Measurements from ENCODE around the gene REG1B.

DNA sequence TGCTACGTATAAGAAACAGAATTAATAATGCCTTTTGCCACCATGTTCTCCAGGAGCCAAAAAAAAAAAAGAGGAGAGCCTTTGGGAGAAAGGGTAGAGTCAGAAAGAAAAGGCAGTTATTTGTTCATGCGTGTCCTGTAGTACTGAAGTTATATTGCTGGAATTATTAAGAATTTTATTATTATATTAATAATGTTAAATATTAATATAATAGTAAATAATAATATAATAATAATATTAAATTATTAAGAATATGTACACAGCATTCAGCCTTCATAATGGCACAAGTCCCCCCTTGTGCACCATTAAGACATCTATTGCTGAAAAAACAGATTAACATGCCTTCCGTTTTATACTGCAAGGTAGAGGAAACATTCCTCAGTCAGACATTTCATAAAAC, 40.6 kb upstream of the REG1B start:
- TF ChIP-seq EP300 (IDR thresholded peaks at IDR 0.05) (no peak), POLR2A (IDR thresholded peaks at IDR 0.05) (no peak)
- TF ChIP-seq, protein P1, sequence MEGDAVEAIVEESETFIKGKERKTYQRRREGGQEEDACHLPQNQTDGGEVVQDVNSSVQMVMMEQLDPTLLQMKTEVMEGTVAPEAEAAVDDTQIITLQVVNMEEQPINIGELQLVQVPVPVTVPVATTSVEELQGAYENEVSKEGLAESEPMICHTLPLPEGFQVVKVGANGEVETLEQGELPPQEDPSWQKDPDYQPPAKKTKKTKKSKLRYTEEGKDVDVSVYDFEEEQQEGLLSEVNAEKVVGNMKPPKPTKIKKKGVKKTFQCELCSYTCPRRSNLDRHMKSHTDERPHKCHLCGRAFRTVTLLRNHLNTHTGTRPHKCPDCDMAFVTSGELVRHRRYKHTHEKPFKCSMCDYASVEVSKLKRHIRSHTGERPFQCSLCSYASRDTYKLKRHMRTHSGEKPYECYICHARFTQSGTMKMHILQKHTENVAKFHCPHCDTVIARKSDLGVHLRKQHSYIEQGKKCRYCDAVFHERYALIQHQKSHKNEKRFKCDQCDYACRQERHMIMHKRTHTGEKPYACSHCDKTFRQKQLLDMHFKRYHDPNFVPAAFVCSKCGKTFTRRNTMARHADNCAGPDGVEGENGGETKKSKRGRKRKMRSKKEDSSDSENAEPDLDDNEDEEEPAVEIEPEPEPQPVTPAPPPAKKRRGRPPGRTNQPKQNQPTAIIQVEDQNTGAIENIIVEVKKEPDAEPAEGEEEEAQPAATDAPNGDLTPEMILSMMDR (IDR thresholded peaks at IDR 0.05), result no peak
